GM13976 (cell line): ENCODE measurements around the gene CELF4.

ENCODE experiments used
- DNase-seq: peaks from one replicate; pipeline ENCODE4 v3.0.0; 2012; ENCODE audit warnings: low spot score
- CTCF ChIP-seq: IDR thresholded peaks from 2 replicates; pipeline ENCODE4 v1.5.1; 2012; ENCODE audit warnings: borderline replicate concordance, mild to moderate bottlenecking; ENCODE audit not compliant: insufficient read depth; ENCODE audit errors: extremely low read depth, missing control alignments, control extremely low read depth
- in situ Hi-C: fragments of 300-500 bp; cut with MboI; formaldehyde crosslinking; loops from one replicate; pipeline ENCODE4 v1.12.0; 2022; ENCODE audit warnings: low sequenced_read_pairs, mixed read lengths, inconsistent platforms; ENCODE audit not compliant: unreplicated experiment

CELF4 gene

GRCh38 chr18:37533647-37534584, 31.7 kb downstream of the CELF4 start:
- DNase-seq, result no peak
- TF ChIP-seq CTCF, result no peak
- in situ Hi-C loops, result no loop called here

GRCh38 chr18:37532917-37533316, 32.7 kb downstream of the CELF4 start:
- no peak for DNase-seq
- in situ Hi-C loops, result no loop called here
- TF ChIP-seq CTCF, result no peak

- peak; percentile 57 for DNase-seq
- no peak for TF ChIP-seq CTCF
- in situ Hi-C loops, result no loop called here
Observed at GRCh38 chr18:37529863-37530262, 35.7 kb downstream of the CELF4 start.

GRCh38 chr18:37529296-37529695, 36.3 kb downstream of the CELF4 start:
- in situ Hi-C loops, result no loop called here
- no peak for TF ChIP-seq CTCF
- no peak for DNase-seq

- TF ChIP-seq CTCF, result no peak
- in situ Hi-C loops, result no loop called here
- no peak for DNase-seq
Observed at GRCh38 chr18:37527395-37527794, 38.2 kb downstream of the CELF4 start.

GRCh38 chr18:37525262-37525585, 40.4 kb downstream of the CELF4 start:
- no peak for TF ChIP-seq CTCF
- in situ Hi-C loops, result no loop called here
- no peak for DNase-seq
